K562 (cell line): ENCODE data around the gene EPOP. TPM values are rescaled to one million over a fixed set of nuclear protein-coding genes. Genes with fewer than 3 reads are reported as not detected.

Experiments used
- DACH1 ChIP-seq: fragments of 450-650 bp; IDR thresholded peaks from 2 replicates; pipeline ENCODE4 v1.6.1; 2018; ENCODE audit not compliant: partially characterized antibody
- ETS1 ChIP-seq: conservative IDR thresholded peaks from 2 replicates; pipeline ENCODE4 v1.6.1; 2011; ENCODE audit warnings: low read depth, mild to moderate bottlenecking, low read length; ENCODE audit not compliant: control insufficient read depth
- HDAC2 ChIP-seq: fragments of 450-650 bp; IDR thresholded peaks from 2 replicates; pipeline ENCODE4 v1.6.1; 2016; ENCODE audit warnings: mild to moderate bottlenecking
- MECOM ChIP-seq: fragments of 250-450 bp; sonication (Bioruptor Pico); IDR thresholded peaks from 2 replicates; pipeline ENCODE4 v1.8.0; 2022; ENCODE audit warnings: inconsistent platforms
- NFIC ChIP-seq: fragments of 450-650 bp; IDR thresholded peaks from 2 replicates; pipeline ENCODE4 v1.6.1; 2017; ENCODE audit warnings: mild to moderate bottlenecking, inconsistent platforms
- PATZ1 ChIP-seq: fragments of 250-450 bp; sonication (Bioruptor Pico); IDR thresholded peaks from 2 replicates; pipeline ENCODE4 v1.5.0; 2020; ENCODE audit warnings: mild to moderate bottlenecking, borderline replicate concordance
- TEAD1 ChIP-seq, 2 experiments: fragments of 450-650 bp in 1 of 2; sonication (generic) in 1 of 2; formaldehyde crosslinking; IDR thresholded peaks; 2 replicates each; pipeline versions ENCODE4 v1.4.0 to v1.8.0; 2020 to 2022; ENCODE audit warnings: mild to moderate bottlenecking in 2 of 2, missing genetic modification reagents in 1 of 2
- TGIF2 ChIP-seq: sonication (generic); formaldehyde crosslinking; IDR thresholded peaks from 2 replicates; pipeline ENCODE4 v1.8.1; 2022; ENCODE audit warnings: mild to moderate bottlenecking, missing genetic modification reagents, moderate library complexity
- ZFX ChIP-seq: sonication (generic); formaldehyde crosslinking; IDR thresholded peaks from 2 replicates; pipeline ENCODE4 v1.8.0; 2022; ENCODE audit warnings: mild to moderate bottlenecking, missing genetic modification reagents, moderate library complexity
- polyA plus RNA-seq, 8 experiments: library from polyadenylated mRNA; depleted of rRNA in 4 of 8; stranded (reverse) in 5 of 8; unstranded in 3 of 8; fragments of >200 nt; fragmentation: Nextera tagmentation in 2 of 8; fragmentation: Illumina TruSeq in 1 of 8; extraction: Ambion mirVana in 2 of 8; extraction: Trizol in 1 of 8; gene quantifications; 2 replicates each; pipeline versions ENCODE4 v1.2.1 to v1.2.3, GENCODE V29; 2011 to 2014; ENCODE audit warnings: inconsistent platforms in 1 of 8, missing spikeins in 1 of 8
- total RNA-seq, 7 experiments: library from RNA; depleted of rRNA in 6 of 7; stranded (reverse); fragments of >200 nt in 6 of 7; fragmentation: Illumina TruSeq in 2 of 7; extraction: Trizol in 2 of 7; gene quantifications; 2 replicates each; pipeline versions ENCODE4 v1.2.1 to v1.2.3, GENCODE V29; 2011 to 2021; ENCODE audit warnings: low replicate concordance in 1 of 7
- TF ChIP-seq, protein P1 (sequence below), 2 experiments: fragments of 250-450 bp in 1 of 2; fragments of 450-650 bp in 1 of 2; sonication (Bioruptor Pico) in 1 of 2; IDR thresholded peaks; 2 replicates each; pipeline versions ENCODE4 v1.6.1 to v1.8.0; 2016 to 2021; ENCODE audit warnings: mild to moderate bottlenecking in 2 of 2, moderate library complexity in 2 of 2, missing compliant biosample characterization in 1 of 2, missing genetic modification characterization in 1 of 2
- TF ChIP-seq, protein P2 (sequence below): fragments of 200-800 bp; sonication (Bioruptor generic); IDR thresholded peaks from 2 replicates; pipeline ENCODE4 v1.6.1; 2017; ENCODE audit warnings: missing genetic modification characterization, missing compliant biosample characterization
- TF ChIP-seq, protein P3 (sequence below): fragments of 250-450 bp; sonication (Bioruptor Pico); IDR thresholded peaks from 2 replicates; pipeline ENCODE4 v1.8.0; 2021; ENCODE audit warnings: borderline replicate concordance, mild to moderate bottlenecking, moderate library complexity; ENCODE audit not compliant: poor library complexity, severe bottlenecking

Gene EPOP
- total and polyA plus RNA-seq, 9 of the 15 experiments (the other 6 are each of a cell fraction or from before 2014, with no cell fraction given), result 0.41 to 10.6 (median 4.6) TPM

- TF ChIP-seq, protein P1, sequence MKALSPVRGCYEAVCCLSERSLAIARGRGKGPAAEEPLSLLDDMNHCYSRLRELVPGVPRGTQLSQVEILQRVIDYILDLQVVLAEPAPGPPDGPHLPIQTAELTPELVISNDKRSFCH (CRISPR knock-in tag; IDR thresholded peaks at IDR 0.05), result no peak
- TF ChIP-seq, protein P1 (tag; IDR thresholded peaks at IDR 0.05), result no peak
- TF ChIP-seq, protein P2, sequence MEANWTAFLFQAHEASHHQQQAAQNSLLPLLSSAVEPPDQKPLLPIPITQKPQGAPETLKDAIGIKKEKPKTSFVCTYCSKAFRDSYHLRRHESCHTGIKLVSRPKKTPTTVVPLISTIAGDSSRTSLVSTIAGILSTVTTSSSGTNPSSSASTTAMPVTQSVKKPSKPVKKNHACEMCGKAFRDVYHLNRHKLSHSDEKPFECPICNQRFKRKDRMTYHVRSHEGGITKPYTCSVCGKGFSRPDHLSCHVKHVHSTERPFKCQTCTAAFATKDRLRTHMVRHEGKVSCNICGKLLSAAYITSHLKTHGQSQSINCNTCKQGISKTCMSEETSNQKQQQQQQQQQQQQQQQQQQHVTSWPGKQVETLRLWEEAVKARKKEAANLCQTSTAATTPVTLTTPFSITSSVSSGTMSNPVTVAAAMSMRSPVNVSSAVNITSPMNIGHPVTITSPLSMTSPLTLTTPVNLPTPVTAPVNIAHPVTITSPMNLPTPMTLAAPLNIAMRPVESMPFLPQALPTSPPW, result peak; percentile 63; the same call in 1 of the 2 replicates
- 0 out of 2 replicates have a peak, but pooled peaks have one; percentile 52 for TF ChIP-seq MECOM (CRISPR knock-in tag)
- TF ChIP-seq, protein P3, sequence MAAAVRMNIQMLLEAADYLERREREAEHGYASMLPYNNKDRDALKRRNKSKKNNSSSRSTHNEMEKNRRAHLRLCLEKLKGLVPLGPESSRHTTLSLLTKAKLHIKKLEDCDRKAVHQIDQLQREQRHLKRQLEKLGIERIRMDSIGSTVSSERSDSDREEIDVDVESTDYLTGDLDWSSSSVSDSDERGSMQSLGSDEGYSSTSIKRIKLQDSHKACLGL, result peak; percentile 79
- TF ChIP-seq NFIC, result 0 out of 2 replicates have a peak, but pooled peaks have one; percentile 18
- TF ChIP-seq TEAD1 (CRISPR knock-in tag; IDR thresholded peaks at IDR 0.05), result peak in 1 of 2 experiments; percentile 63; a peak in 1 of 4 replicates
- TF ChIP-seq ETS1, result peak; percentile 45; the same call in 1 of the 2 replicates
- TF ChIP-seq PATZ1 (CRISPR knock-in tag), result no peak
- peak; percentile 35; the same call in 1 of the 2 replicates for TF ChIP-seq ZFX (CRISPR knock-in tag)
- no peak for TF ChIP-seq DACH1
- no peak for TF ChIP-seq TGIF2 (CRISPR knock-in tag)
- TF ChIP-seq HDAC2, result peak; percentile 93
- TF ChIP-seq, all 486 proteins: peak for 76
Measured at GRCh38 chr17:38674749-38675615, at the start of gene EPOP (continued).
